HepG2 (cell line): ENCODE results near the gene ECM1. TPM values are rescaled to one million over a fixed set of nuclear protein-coding genes. Genes with fewer than 3 reads are reported as not detected.

Source experiments
- ATAC-seq: fragments of 200-7000 bp; cut with Tn5 transposase; 3 replicates; pipeline ENCODE4 v1.9.1; 2020; ENCODE audit warnings: mild to moderate bottlenecking, moderate library complexity
- BruUV-seq: library from RNA; stranded (reverse); fragments of 400-500 nt; replicated peaks from 2 replicates; lab custom pipeline; 2021; lab: Mats Ljungman, UMichigan
- CTCF ChIA-PET: fragments of 300-600 bp; formaldehyde crosslinking; extraction: SDS; loops from one replicate; lab custom pipeline; 2021; ENCODE audit warnings: low total read pairs, inconsistent platforms, low intra/inter-chr PET ratio; lab: Yijun Ruan, JAX
- POLR2A ChIA-PET: fragments of 350-600 bp; sonication (Branson Sonifier 250); formaldehyde crosslinking; loops from one replicate; lab custom pipeline; 2020; ENCODE audit warnings: antibody characterized with exemption, inconsistent platforms; lab: Yijun Ruan, JAX
- DNase-seq: peaks from one replicate; pipeline ENCODE4 v3.0.0-alpha.2; 2015; ENCODE audit warnings: low spot score
- FAIRE-seq: peaks from 3 replicates; lab custom pipeline; 2011; peaks lifted over from hg19 to GRCh38; lab: Jason Lieb, UNC
- H2AFZ ChIP-seq: one replicate; pipeline ENCODE4 v1.6.1; 2011; ENCODE audit warnings: low read length, inconsistent platforms
- H3K27ac ChIP-seq: fragments of 300-600 bp; 3 replicates; pipeline ENCODE4 v1.8.0; 2011; ENCODE audit warnings: mixed run types, mild to moderate bottlenecking, mixed read lengths, low read length, inconsistent platforms; ENCODE audit not compliant: insufficient read depth; ENCODE audit errors: extremely low read length
- H3K27me3 ChIP-seq, 2 experiments: fragments of 200-600 bp in 1 of 2; 2 replicates in 1 of 2; 3 replicates in 1 of 2; pipeline versions ENCODE4 v1.6.0 to v1.8.0; 2011; ENCODE audit warnings: low read length in 2 of 2, mild to moderate bottlenecking in 2 of 2, moderate library complexity in 2 of 2, inconsistent platforms in 1 of 2; ENCODE audit not compliant: insufficient read depth in 2 of 2, control insufficient read depth in 1 of 2
- H3K36me3 ChIP-seq, 2 experiments: fragments of 200-600 bp in 1 of 2; replicated peaks in 1 of 2; 2 replicates in 1 of 2; 3 replicates in 1 of 2; pipeline versions ENCODE4 v1.5.1 to v1.8.0; 2011; ENCODE audit warnings: low read length in 2 of 2, inconsistent platforms in 1 of 2; ENCODE audit not compliant: insufficient read depth in 2 of 2, control insufficient read depth in 1 of 2
- H3K4me1 ChIP-seq: 2 replicates; pipeline ENCODE4 v1.5.1; 2012; ENCODE audit warnings: low read length, inconsistent platforms; ENCODE audit not compliant: insufficient read depth
- H3K4me2 ChIP-seq: 2 replicates; pipeline ENCODE4 v1.6.0; 2011; ENCODE audit warnings: low read depth, low read length, inconsistent platforms
- H3K4me3 ChIP-seq, 3 experiments: fragments of 200-600 bp in 1 of 3; sonication (generic), shearing (Covaris generic) in 1 of 3; replicated peaks in 1 of 3; 2 replicates each; pipeline ENCODE4 v1.5.1; 2011 to 2016; ENCODE audit warnings: low read length in 3 of 3, inconsistent platforms in 2 of 3, low read depth in 2 of 3, mild to moderate bottlenecking in 2 of 3, control low read depth in 1 of 3, mixed read lengths in 1 of 3; ENCODE audit not compliant: insufficient read depth in 1 of 3
- H3K79me2 ChIP-seq: one replicate; pipeline ENCODE4 v1.6.1; 2011; ENCODE audit warnings: low read length, inconsistent platforms; ENCODE audit not compliant: insufficient read depth
- H3K9ac ChIP-seq: 2 replicates; pipeline ENCODE4 v1.6.0; 2011; ENCODE audit warnings: mild to moderate bottlenecking, low read depth, low read length, inconsistent platforms; ENCODE audit not compliant: insufficient read depth
- H3K9me3 ChIP-seq: 2 replicates; pipeline ENCODE4 v1.5.1; 2012; ENCODE audit warnings: mild to moderate bottlenecking, low read length
- H4K20me1 ChIP-seq: 2 replicates; pipeline ENCODE4 v1.6.0; 2011; ENCODE audit warnings: inconsistent platforms, mild to moderate bottlenecking, low read length, moderate library complexity; ENCODE audit not compliant: insufficient read depth
- ARID3A ChIP-seq: IDR thresholded peaks from 2 replicates; pipeline ENCODE4 v1.6.1; 2012; ENCODE audit warnings: low read depth, low read length, improper control_type of control experiment
- CCDC6 ChIP-seq: sonication (generic); formaldehyde crosslinking; IDR thresholded peaks from 2 replicates; pipeline ENCODE4 v1.8.1; 2022; ENCODE audit warnings: mild to moderate bottlenecking, missing genetic modification reagents, moderate library complexity
- CTCF ChIP-seq: sonication (generic); formaldehyde crosslinking; IDR thresholded peaks from 2 replicates; pipeline ENCODE4 v1.5.0; 2020; ENCODE audit warnings: mild to moderate bottlenecking, missing genetic modification reagents, moderate library complexity
- GATAD2A ChIP-seq: IDR thresholded peaks from 2 replicates; pipeline ENCODE4 v1.6.1; 2016
- RAD21 ChIP-seq: fragments of 450-650 bp; formaldehyde crosslinking; IDR thresholded peaks from 2 replicates; pipeline ENCODE4 v1.5.0; 2020; ENCODE audit warnings: mild to moderate bottlenecking
- SALL1 ChIP-seq: sonication (generic); formaldehyde crosslinking; IDR thresholded peaks from 2 replicates; pipeline ENCODE4 v1.8.0; 2022; ENCODE audit warnings: mild to moderate bottlenecking, missing genetic modification reagents
- SAP130 ChIP-seq: IDR thresholded peaks from 2 replicates; pipeline ENCODE4 v1.6.1; 2016; ENCODE audit warnings: low read depth
- SMC3 ChIP-seq: IDR thresholded peaks from 2 replicates; pipeline ENCODE4 v1.6.1; 2011; ENCODE audit warnings: low read length, improper control_type of control experiment
- STAG1 ChIP-seq: sonication (generic); formaldehyde crosslinking; IDR thresholded peaks from 2 replicates; pipeline ENCODE4 v1.4.0; 2020; ENCODE audit warnings: missing genetic modification reagents
- STAT5B ChIP-seq: sonication (generic); formaldehyde crosslinking; IDR thresholded peaks from 2 replicates; pipeline ENCODE4 v1.4.0; 2020; ENCODE audit warnings: missing genetic modification reagents
- TARDBP ChIP-seq: sonication (generic); formaldehyde crosslinking; IDR thresholded peaks from 2 replicates; pipeline ENCODE4 v1.8.0; 2022; ENCODE audit warnings: mild to moderate bottlenecking, missing genetic modification reagents
- XBP1 ChIP-seq: sonication (generic); formaldehyde crosslinking; IDR thresholded peaks from 2 replicates; pipeline ENCODE4 v1.5.0; 2020; ENCODE audit warnings: missing genetic modification reagents
- ZBTB7B ChIP-seq: sonication (generic); formaldehyde crosslinking; IDR thresholded peaks from 2 replicates; pipeline ENCODE4 v1.4.0; 2020; ENCODE audit warnings: missing genetic modification reagents
- ZNF543 ChIP-seq: sonication (generic); formaldehyde crosslinking; IDR thresholded peaks from 2 replicates; pipeline ENCODE4 v1.4.0; 2020; ENCODE audit warnings: mild to moderate bottlenecking, missing genetic modification reagents
- ZNF883 ChIP-seq: sonication (generic); formaldehyde crosslinking; IDR thresholded peaks from 2 replicates; pipeline ENCODE4 v1.5.1; 2020; ENCODE audit warnings: mild to moderate bottlenecking, missing genetic modification reagents; ENCODE audit errors: not compliant biosample characterization
- WGBS: methylation state at CpG from one replicate; pipeline ENCODE4 v1.1.6; 2017; ENCODE audit warnings: low lambda C conversion rate; 5-methylcytosine and 5-hydroxymethylcytosine counted together
- in situ Hi-C: cut with HindIII; loops from 2 replicates; pipeline ENCODE4 v1.10.0; 2017; ENCODE audit warnings: low pct_unique_long_range_greater_than_20kb; ENCODE audit not compliant: extremely low pct_ligation_motif_present
- intact Hi-C: fragments of 100-400 bp; cut with micrococcal nuclease; formaldehyde crosslinking; loops from one replicate; pipeline ENCODE4 v1.10.0; 2022; ENCODE audit not compliant: unreplicated experiment
- polyA plus RNA-seq, 8 experiments: library from polyadenylated mRNA; depleted of rRNA in 3 of 8; stranded (reverse) in 7 of 8; unstranded in 1 of 8; fragments of >200 nt; fragmentation: Illumina TruSeq in 4 of 8; extraction: Trizol in 4 of 8; gene quantifications; 2 replicates each; pipeline versions ENCODE4 v1.2.1 to v1.2.3, GENCODE V29; 2011 to 2016; ENCODE audit warnings: low read depth in 4 of 8, missing spikeins in 1 of 8, mixed read lengths in 1 of 8; ENCODE audit not compliant: insufficient read depth in 1 of 8
- total RNA-seq, 5 experiments: library from RNA; depleted of rRNA; stranded (reverse); fragments of >200 nt; fragmentation: Illumina TruSeq; extraction: Trizol; gene quantifications; 2 replicates each; pipeline ENCODE4 v1.2.3, GENCODE V29; 2016; ENCODE audit warnings: low read depth in 1 of 5
- TF ChIP-seq, protein P1 (sequence below): sonication (generic); formaldehyde crosslinking; IDR thresholded peaks from 2 replicates; pipeline ENCODE4 v1.4.0; 2020; ENCODE audit warnings: low read depth, mild to moderate bottlenecking, missing genetic modification reagents
- TF ChIP-seq, protein P2 (sequence below): sonication (generic); formaldehyde crosslinking; IDR thresholded peaks from 2 replicates; pipeline ENCODE4 v1.4.0; 2020; ENCODE audit warnings: missing genetic modification reagents, borderline replicate concordance

ECM1 gene
- total and polyA plus RNA-seq, 2 of the 13 experiments (the other 11 are each of a cell fraction or from before 2014, with no cell fraction given) = 0.42 to 1.0 TPM

DNA sequence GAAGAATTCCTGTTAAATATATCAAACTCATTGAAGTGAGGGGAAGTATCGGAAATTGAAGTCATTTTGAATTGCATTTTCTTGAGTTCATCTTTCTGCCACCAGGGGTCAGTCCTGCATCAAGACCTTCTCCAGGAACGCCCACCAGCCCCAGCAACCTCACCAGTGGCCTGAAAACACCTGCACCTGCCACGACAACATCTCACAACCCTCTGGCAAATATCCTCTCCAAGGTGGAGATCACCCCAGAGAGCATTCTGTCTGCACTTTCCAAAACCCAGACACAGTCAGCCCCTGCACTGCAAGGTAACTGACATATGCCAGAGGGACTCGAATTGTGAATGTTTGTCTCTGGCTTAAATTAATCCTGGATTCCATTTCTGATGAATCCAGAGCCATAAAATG, 43.5 kb upstream of the ECM1 start:
- Histone ChIP-seq H3K9me3 (no peaks in the 10 kb centered on the region), H2AFZ (no peak overlapping the region), H4K20me1 (no peaks in the 10 kb centered on the region), H3K4me3 (no peak overlapping the region), H3K79me2 (no peaks in the 10 kb centered on the region), H3K4me2 (no peak overlapping the region)
- WGBS = 55% methylated on average over 4 of the region's 4 CpGs
- in situ Hi-C loops = no loop called here
- CTCF ChIA-PET = interaction anchor here (0.7 to 4.8 kb wide), 8 partner anchors 21 to 348 kb away, joined by 3 to 20 read pairs (median 4); no protein-coding TSS in a partner anchor
- intact Hi-C loops = loop anchor here (1.0 kb wide), 1 partner anchor 68 kb away; no protein-coding TSS in a partner anchor
- FAIRE-seq (peak; percentile 81), ATAC-seq (peak; percentile 67)
- TF ChIP-seq, protein P1, sequence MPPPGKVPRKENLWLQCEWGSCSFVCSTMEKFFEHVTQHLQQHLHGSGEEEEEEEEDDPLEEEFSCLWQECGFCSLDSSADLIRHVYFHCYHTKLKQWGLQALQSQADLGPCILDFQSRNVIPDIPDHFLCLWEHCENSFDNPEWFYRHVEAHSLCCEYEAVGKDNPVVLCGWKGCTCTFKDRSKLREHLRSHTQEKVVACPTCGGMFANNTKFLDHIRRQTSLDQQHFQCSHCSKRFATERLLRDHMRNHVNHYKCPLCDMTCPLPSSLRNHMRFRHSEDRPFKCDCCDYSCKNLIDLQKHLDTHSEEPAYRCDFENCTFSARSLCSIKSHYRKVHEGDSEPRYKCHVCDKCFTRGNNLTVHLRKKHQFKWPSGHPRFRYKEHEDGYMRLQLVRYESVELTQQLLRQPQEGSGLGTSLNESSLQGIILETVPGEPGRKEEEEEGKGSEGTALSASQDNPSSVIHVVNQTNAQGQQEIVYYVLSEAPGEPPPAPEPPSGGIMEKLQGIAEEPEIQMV (CRISPR knock-in tag) = no peak
- peak; percentile 15; the same call in 1 of the 2 replicates for TF ChIP-seq SAP130
- no peak for TF ChIP-seq XBP1 (CRISPR knock-in tag)
- no peak for TF ChIP-seq ZNF883 (CRISPR knock-in tag)
- 0 out of 2 replicates have a peak, but pooled peaks have one; percentile 32 for TF ChIP-seq ARID3A
- TF ChIP-seq, protein P2, sequence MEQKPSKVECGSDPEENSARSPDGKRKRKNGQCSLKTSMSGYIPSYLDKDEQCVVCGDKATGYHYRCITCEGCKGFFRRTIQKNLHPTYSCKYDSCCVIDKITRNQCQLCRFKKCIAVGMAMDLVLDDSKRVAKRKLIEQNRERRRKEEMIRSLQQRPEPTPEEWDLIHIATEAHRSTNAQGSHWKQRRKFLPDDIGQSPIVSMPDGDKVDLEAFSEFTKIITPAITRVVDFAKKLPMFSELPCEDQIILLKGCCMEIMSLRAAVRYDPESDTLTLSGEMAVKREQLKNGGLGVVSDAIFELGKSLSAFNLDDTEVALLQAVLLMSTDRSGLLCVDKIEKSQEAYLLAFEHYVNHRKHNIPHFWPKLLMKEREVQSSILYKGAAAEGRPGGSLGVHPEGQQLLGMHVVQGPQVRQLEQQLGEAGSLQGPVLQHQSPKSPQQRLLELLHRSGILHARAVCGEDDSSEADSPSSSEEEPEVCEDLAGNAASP (CRISPR knock-in tag) = peak; percentile 14; the same call in 1 of the 2 replicates
- peak; percentile 30; the same call in 1 of the 2 replicates for TF ChIP-seq ZBTB7B
- peak; percentile 82 for TF ChIP-seq RAD21 (CRISPR knock-in tag)
- TF ChIP-seq STAT5B (CRISPR knock-in tag) = no peak
- TF ChIP-seq STAG1 = peak; percentile 91
- peak; percentile 17; the same call in 1 of the 2 replicates for TF ChIP-seq SALL1 (CRISPR knock-in tag)
- peak; percentile 89 for TF ChIP-seq CTCF (CRISPR knock-in tag)
- TF ChIP-seq SMC3 = peak; percentile 81
- no peak for TF ChIP-seq TARDBP (CRISPR knock-in tag)
- TF ChIP-seq GATAD2A (CRISPR knock-in tag) = peak; percentile 33; the same call in 1 of the 2 replicates
- TF ChIP-seq CCDC6 (CRISPR knock-in tag) = no peak
- 0 out of 2 replicates have a peak, but pooled peaks have one; percentile 33 for TF ChIP-seq ZNF543 (CRISPR knock-in tag)
- TF ChIP-seq, all 625 proteins: peak for 11
- Histone ChIP-seq H3K4me1 (peaks cover 22% of the 10 kb centered on the region), H3K27me3 (no peaks in the 10 kb centered on the region), H3K9ac (no peak overlapping the region), H3K36me3 (peaks cover 6 to 26% of the 10 kb centered on the region in 2 experiments), H3K27ac (no peak overlapping the region)
- POLR2A ChIA-PET = no interaction called here
- no TSS peak for BruUV-seq
- peak; percentile 51 for DNase-seq
